Gastroesophageal sphincter (tissue), 3 donors: ENCODE data around the gene SLC37A1.

Source experiments
- CTCF ChIP-seq, 4 experiments: fragments of 200-600 bp in 2 of 4; fragments of 450-650 bp in 2 of 4; sonication (generic) in 1 of 4; IDR thresholded peaks; one replicate each; pipeline ENCODE4 v1.5.1; 2017 to 2019; ENCODE audit warnings: antibody characterized with exemption in 4 of 4, mild to moderate bottlenecking in 2 of 4, moderate library complexity in 2 of 4
- POLR2A ChIP-seq, 2 donors: fragments of 450-650 bp; IDR thresholded peaks; one replicate each; pipeline ENCODE4 v1.6.1; 2017; ENCODE audit warnings: antibody characterized with exemption in 2 of 2, mild to moderate bottlenecking in 2 of 2, moderate library complexity in 1 of 2
- POLR2AphosphoS5 ChIP-seq: sonication (generic); formaldehyde crosslinking; IDR thresholded peaks from one replicate; pipeline ENCODE4 v1.6.1; 2017; ENCODE audit warnings: antibody characterized with exemption

GRCh38 chr21:42543106-42543847 lies 29.6 kb downstream of the SLC37A1 start:
- no peak for TF ChIP-seq CTCF (IDR thresholded peaks at IDR 0.05)
- no peak for TF ChIP-seq POLR2A (IDR thresholded peaks at IDR 0.05)
- TF ChIP-seq POLR2AphosphoS5: no peak
